ENCODE results near the gene CD72.

Gene CD72

GRCh38 chr9:35662437-35662836, 44.2 kb upstream of the CD72 start:
- TF ChIP-seq EZH2 (optimal IDR thresholded peaks at IDR 0.05; ENCODE audit: low read depth, low read length): no peak
- TF ChIP-seq EZH2phosphoT487 (IDR thresholded peaks at IDR 0.05; ENCODE audit: low read length): no peak
- TF ChIP-seq CTCF (IDR thresholded peaks at IDR 0.05; ENCODE audit: low read length): no peak
- Histone ChIP-seq H3K79me2 (ENCODE audit: low read length) (peaks cover 14% of the 10 kb centered on the region), H3K27ac (ENCODE audit: low read length) (no peak overlapping the region), H2AFZ (ENCODE audit: low read length) (no peak overlapping the region), H3K4me2 (ENCODE audit: low read depth, low read length) (no peak overlapping the region), H3K9me2 (replicated peaks; ENCODE audit: insufficient read depth, low read length) (no peaks in the 10 kb centered on the region), H3K4me1 (ENCODE audit: low read length) (peaks cover 18% of the 10 kb centered on the region), H3K9me3 (replicated peaks; ENCODE audit: insufficient read depth, low read length) (no peaks in the 10 kb centered on the region), H3K4me3 (ENCODE audit: low read length) (no peak overlapping the region), H3F3A (ENCODE audit: insufficient read depth, low read length) (peaks cover 30% of the 10 kb centered on the region), H4K20me1 (ENCODE audit: insufficient read depth, low read length) (no peaks in the 10 kb centered on the region), H3K9ac (ENCODE audit: low read length) (no peak overlapping the region), H3K27me3 (replicated peaks; ENCODE audit: insufficient read depth, low read length) (no peaks in the 10 kb centered on the region), H3K36me3 (replicated peaks; ENCODE audit: insufficient read depth, low read length) (no peaks in the 10 kb centered on the region)
- no peak for DNase-seq

- Histone ChIP-seq H3K4me1 (ENCODE audit: low read length) (peaks cover 22% of the 10 kb centered on the region), H2AFZ (ENCODE audit: low read length) (no peak overlapping the region), H3K9me3 (replicated peaks; ENCODE audit: insufficient read depth, low read length) (no peaks in the 10 kb centered on the region), H3K27me3 (replicated peaks; ENCODE audit: insufficient read depth, low read length) (no peaks in the 10 kb centered on the region), H3K4me2 (ENCODE audit: low read depth, low read length) (no peak overlapping the region), H3K9me2 (replicated peaks; ENCODE audit: insufficient read depth, low read length) (no peaks in the 10 kb centered on the region), H3K9ac (ENCODE audit: low read length) (no peak overlapping the region), H3K4me3 (ENCODE audit: low read length) (no peak overlapping the region), H4K20me1 (ENCODE audit: insufficient read depth, low read length) (no peaks in the 10 kb centered on the region), H3F3A (ENCODE audit: insufficient read depth, low read length) (peaks cover 36% of the 10 kb centered on the region), H3K79me2 (ENCODE audit: low read length) (peaks cover 14% of the 10 kb centered on the region), H3K36me3 (replicated peaks; ENCODE audit: insufficient read depth, low read length) (no peaks in the 10 kb centered on the region), H3K27ac (ENCODE audit: low read length) (no peak overlapping the region)
- TF ChIP-seq EZH2phosphoT487 (IDR thresholded peaks at IDR 0.05; ENCODE audit: low read length) (no peak), CTCF (IDR thresholded peaks at IDR 0.05; ENCODE audit: low read length) (no peak), EZH2 (optimal IDR thresholded peaks at IDR 0.05; ENCODE audit: low read depth, low read length) (no peak)
- DNase-seq: no peak
These were observed 43.6 kb upstream of the CD72 start for GRCh38 chr9:35661756-35662350.

DNA sequence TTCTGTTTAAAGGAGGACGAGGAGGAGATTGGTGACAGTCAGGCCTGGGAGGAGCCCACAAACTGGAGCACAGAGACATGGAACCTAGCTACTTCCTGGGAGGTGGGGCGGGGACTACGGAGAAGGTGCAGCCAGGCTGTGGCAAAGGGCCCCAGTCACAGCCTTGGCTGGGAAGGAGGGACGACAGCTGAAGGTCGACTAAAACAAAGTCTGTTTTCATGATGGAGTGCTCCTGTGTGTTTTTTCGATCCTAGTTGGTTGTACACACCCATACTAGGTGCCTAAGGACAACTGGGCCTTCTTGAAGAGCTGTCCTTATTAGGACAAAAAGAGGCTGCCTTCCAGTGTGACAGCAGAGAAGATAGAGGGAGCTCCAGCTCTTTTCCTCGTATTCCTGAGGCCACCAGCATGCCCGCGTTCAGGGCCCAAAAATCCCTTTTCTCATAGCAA, 42.8 kb upstream of the CD72 start:
- H3F3A ChIP-seq (ENCODE audit: insufficient read depth, low read length): peaks cover 36% of the 10 kb centered on the region
- DNase-seq: no peak
- TF ChIP-seq EZH2 (optimal IDR thresholded peaks at IDR 0.05; ENCODE audit: low read depth, low read length): no peak
- H3K9ac ChIP-seq (ENCODE audit: low read length): no peak overlapping the region
- no peaks in the 10 kb centered on the region for H3K36me3 ChIP-seq (replicated peaks; ENCODE audit: insufficient read depth, low read length)
- no peak overlapping the region for H2AFZ ChIP-seq (ENCODE audit: low read length)
- no peak overlapping the region for H3K4me3 ChIP-seq (ENCODE audit: low read length)
- H3K9me3 ChIP-seq (replicated peaks; ENCODE audit: insufficient read depth, low read length): no peaks in the 10 kb centered on the region
- H3K27me3 ChIP-seq (replicated peaks; ENCODE audit: insufficient read depth, low read length): no peaks in the 10 kb centered on the region
- no peaks in the 10 kb centered on the region for H4K20me1 ChIP-seq (ENCODE audit: insufficient read depth, low read length)
- H3K4me2 ChIP-seq (ENCODE audit: low read depth, low read length): no peak overlapping the region
- no peak overlapping the region for H3K27ac ChIP-seq (ENCODE audit: low read length)
- H3K79me2 ChIP-seq (ENCODE audit: low read length): peaks cover 14% of the 10 kb centered on the region
- peaks cover 22% of the 10 kb centered on the region for H3K4me1 ChIP-seq (ENCODE audit: low read length)
- H3K9me2 ChIP-seq (replicated peaks; ENCODE audit: insufficient read depth, low read length): no peaks in the 10 kb centered on the region

GRCh38 chr9:35659340-35659739, 41.1 kb upstream of the CD72 start:
- peak overlapping the region; percentile 88; the same call in 1 of the 2 replicates for H3K9ac ChIP-seq (ENCODE audit: low read length)

More at GRCh38 chr9:35659340-35659739, 41.1 kb upstream of the CD72 start:
- no peak overlapping the region for H2AFZ ChIP-seq (ENCODE audit: low read length)
- no peaks in the 10 kb centered on the region for H3K9me3 ChIP-seq (replicated peaks; ENCODE audit: insufficient read depth, low read length)
- no peaks in the 10 kb centered on the region for H3K9me2 ChIP-seq (replicated peaks; ENCODE audit: insufficient read depth, low read length)
- no peak for DNase-seq
- TF ChIP-seq EZH2phosphoT487 (IDR thresholded peaks at IDR 0.05; ENCODE audit: low read length) (no peak), EZH2 (optimal IDR thresholded peaks at IDR 0.05; ENCODE audit: low read depth, low read length) (no peak), CTCF (IDR thresholded peaks at IDR 0.05; ENCODE audit: low read length) (no peak)
- peaks cover 14% of the 10 kb centered on the region for H3K79me2 ChIP-seq (ENCODE audit: low read length)
- peak overlapping the region; percentile 74 for H3K4me3 ChIP-seq (ENCODE audit: low read length)
- peak overlapping the region; percentile 89 for H3K4me2 ChIP-seq (ENCODE audit: low read depth, low read length)
- peaks cover 19% of the 10 kb centered on the region for H3K4me1 ChIP-seq (ENCODE audit: low read length)
- H4K20me1 ChIP-seq (ENCODE audit: insufficient read depth, low read length): no peaks in the 10 kb centered on the region
- peak overlapping the region; percentile 91; the same call in 1 of the 2 replicates for H3K27ac ChIP-seq (ENCODE audit: low read length)
- H3K27me3 ChIP-seq (replicated peaks; ENCODE audit: insufficient read depth, low read length): no peaks in the 10 kb centered on the region
- H3F3A ChIP-seq (ENCODE audit: insufficient read depth, low read length): peaks cover 29% of the 10 kb centered on the region
- no peaks in the 10 kb centered on the region for H3K36me3 ChIP-seq (replicated peaks; ENCODE audit: insufficient read depth, low read length)
